ENCODE measurements around the gene MMP20.

- no peak for TF ChIP-seq CTCF (IDR thresholded peaks at IDR 0.05; ENCODE audit: extremely low read depth in 1 of 2, insufficient read depth in 1 of 2, low read depth in 1 of 2, low read length in 2 of 2)
- TF ChIP-seq POLR2AphosphoS5 (IDR thresholded peaks at IDR 0.05; ENCODE audit: insufficient read depth, low read depth, low read length): no peak
- no peak for TF ChIP-seq POLR2A (IDR thresholded peaks at IDR 0.05; ENCODE audit: low read depth, low read length)
- TF ChIP-seq MYC (IDR thresholded peaks at IDR 0.05; ENCODE audit: low read depth, low read length): no peak
- TF ChIP-seq FOS (IDR thresholded peaks at IDR 0.05; ENCODE audit: borderline replicate concordance, insufficient read depth, low read length): no peak
- no peak for TF ChIP-seq GATA2 (IDR thresholded peaks at IDR 0.05; ENCODE audit: insufficient read depth, insufficient read length, low read depth, low read length)
Observed at GRCh38 chr11:102552020-102552419, 73.1 kb downstream of the MMP20 start.

All from endothelial cell of umbilical vein (primary cell).